Measurements from ENCODE around the gene TYSND1.
"Not testable (repeated sequence)": the region's sequence is repeated elsewhere in the genome, so short reads cannot be mapped to it uniquely, and the experiment has no call there.

Gene TYSND1

DNA sequence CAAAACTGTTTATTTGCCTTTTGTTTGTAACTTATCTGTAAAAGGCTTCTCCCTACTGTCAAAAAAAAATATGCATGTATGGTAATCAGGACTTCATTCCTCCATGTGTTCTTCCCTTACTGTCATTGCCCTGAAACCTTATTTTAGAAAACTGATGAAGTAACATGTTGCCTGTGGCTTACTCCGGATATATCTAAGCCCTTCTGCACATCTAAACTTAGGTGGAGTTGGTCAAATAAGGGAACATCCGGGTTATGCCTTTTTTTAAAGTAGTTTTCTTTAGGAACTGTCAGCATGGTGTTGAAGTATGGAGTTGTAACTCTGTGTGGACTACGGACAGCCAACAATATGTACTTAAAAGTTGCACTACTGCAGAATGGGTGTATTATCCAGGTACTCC is 17.7 kb upstream of the TYSND1 start:
- Histone ChIP-seq H3K27me3 (ENCODE audit: control insufficient read depth, insufficient read depth, low read length) (no peaks in the 10 kb centered on the region), H3K27ac (ENCODE audit: low read length) (no peak overlapping the region), H3K4me1 (ENCODE audit: control insufficient read depth, insufficient read depth, low read length) (no peaks in the 10 kb centered on the region), H3K36me3 (ENCODE audit: control insufficient read depth, insufficient read depth, low read length) (no peaks in the 10 kb centered on the region; the same call in 1 of the 2 replicates), H3K4me3 (ENCODE audit: low read length) (no peak overlapping the region), H3K9me3 (ENCODE audit: control insufficient read depth, insufficient read depth, low read length) (no peaks in the 10 kb centered on the region)
- no peak for DNase-seq (ENCODE audit: low read depth, low spot score)
- WGBS (ENCODE audit: insufficient coverage, insufficient read length) = no CpG with 5 or more reads among the region's 3 CpGs

DNA sequence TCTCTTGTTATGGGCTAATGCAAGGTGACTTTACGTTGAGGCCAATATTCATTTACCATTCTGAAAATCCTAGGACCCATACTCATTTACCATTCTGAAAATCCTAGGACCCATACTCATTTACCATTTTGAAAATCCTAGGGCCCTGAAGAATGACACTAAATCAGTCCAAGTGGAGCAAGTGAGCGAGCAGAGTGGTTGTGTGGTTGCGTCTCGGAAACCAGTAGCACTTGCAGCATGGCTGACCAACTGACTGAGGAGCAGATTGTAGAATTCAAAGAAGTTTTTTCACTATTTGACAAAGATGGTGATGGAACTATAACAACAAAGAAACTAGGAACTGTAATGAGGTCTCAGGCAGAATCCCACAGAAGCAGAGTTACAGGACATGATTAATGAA is 16.9 kb upstream of the TYSND1 start:
- no peaks in the 10 kb centered on the region for H3K9me3 ChIP-seq (ENCODE audit: control insufficient read depth, insufficient read depth, low read length)
- no peak for DNase-seq (ENCODE audit: low read depth, low spot score)
- H3K27me3 ChIP-seq (ENCODE audit: control insufficient read depth, insufficient read depth, low read length) = no peaks in the 10 kb centered on the region
- no peaks in the 10 kb centered on the region; the same call in 1 of the 2 replicates for H3K36me3 ChIP-seq (ENCODE audit: control insufficient read depth, insufficient read depth, low read length)
- no CpG with 5 or more reads among the region's 4 CpGs for WGBS (ENCODE audit: insufficient coverage, insufficient read length)
- H3K4me1 ChIP-seq (ENCODE audit: control insufficient read depth, insufficient read depth, low read length) = no peaks in the 10 kb centered on the region
- no peak overlapping the region for H3K27ac ChIP-seq (ENCODE audit: low read length)
- H3K4me3 ChIP-seq (ENCODE audit: low read length) = no peak overlapping the region

DNA sequence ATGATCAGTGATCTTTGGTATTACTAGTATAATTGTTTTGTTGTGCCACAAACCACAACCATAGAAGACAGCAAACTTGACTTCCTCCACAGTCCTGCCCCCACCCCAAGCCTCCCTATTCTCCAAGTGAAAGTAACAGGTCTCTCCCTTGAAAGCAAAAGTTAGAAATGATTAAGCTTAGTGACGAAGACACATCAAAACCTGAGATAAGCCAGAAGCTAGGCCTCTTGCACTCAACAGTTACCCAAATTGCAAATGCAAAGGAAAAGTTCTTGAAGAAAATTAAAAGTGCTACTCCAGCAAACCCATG is 16.3 kb upstream of the TYSND1 start:
- WGBS (ENCODE audit: insufficient coverage, insufficient read length) = no CpG with 5 or more reads among the region's 1 CpG
- H3K4me1 ChIP-seq (ENCODE audit: control insufficient read depth, insufficient read depth, low read length) = no peaks in the 10 kb centered on the region
- H3K27ac ChIP-seq (ENCODE audit: low read length) = no peak overlapping the region
- H3K4me3 ChIP-seq (ENCODE audit: low read length) = no peak overlapping the region
- no peaks in the 10 kb centered on the region; the same call in 1 of the 2 replicates for H3K36me3 ChIP-seq (ENCODE audit: control insufficient read depth, insufficient read depth, low read length)
- H3K27me3 ChIP-seq (ENCODE audit: control insufficient read depth, insufficient read depth, low read length) = no peaks in the 10 kb centered on the region
- no peak for DNase-seq (ENCODE audit: low read depth, low spot score)
- H3K9me3 ChIP-seq (ENCODE audit: control insufficient read depth, insufficient read depth, low read length) = no peaks in the 10 kb centered on the region

DNA sequence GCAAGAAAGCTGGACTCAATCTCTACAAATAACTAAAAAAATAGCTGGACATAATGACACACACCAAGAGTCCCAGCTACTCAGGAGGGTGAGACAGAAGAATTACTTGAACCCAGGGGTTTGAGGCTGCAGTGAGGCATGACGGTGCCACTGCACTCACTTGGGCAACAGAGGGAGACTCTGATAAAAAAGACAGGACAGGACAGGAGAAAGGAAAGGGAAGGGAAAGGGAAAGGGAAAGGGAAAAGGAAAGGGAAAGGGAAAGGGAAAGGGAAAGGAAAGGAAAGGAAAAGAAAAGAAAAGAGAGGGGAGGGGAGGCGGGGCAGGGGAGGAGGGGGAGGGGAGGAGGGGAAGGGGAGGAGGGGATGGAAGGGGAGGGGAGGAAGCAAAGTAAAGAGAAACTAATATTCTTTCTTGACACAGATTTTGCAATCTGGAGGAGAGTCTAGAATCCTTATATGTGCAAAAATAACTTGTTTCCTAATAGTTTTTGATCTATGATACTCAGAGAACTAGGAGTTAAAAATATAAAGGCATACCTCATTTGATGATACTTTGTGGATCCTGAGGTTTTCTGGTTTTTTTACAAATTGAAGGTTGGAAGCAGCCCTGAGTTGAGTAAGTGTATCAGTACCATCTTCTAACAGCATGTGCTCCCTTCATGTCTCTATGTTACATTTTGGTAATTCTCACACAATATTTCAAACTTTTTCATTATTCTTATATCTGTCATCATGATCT is 15.8 kb upstream of the TYSND1 start:
- H3K9me3 ChIP-seq (ENCODE audit: control insufficient read depth, insufficient read depth, low read length) = no peaks in the 10 kb centered on the region
- WGBS (ENCODE audit: insufficient coverage, insufficient read length) = no CpG with 5 or more reads among the region's 2 CpGs
- DNase-seq (ENCODE audit: low read depth, low spot score) = no peak
- H3K27ac ChIP-seq (ENCODE audit: low read length) = no peak overlapping the region
- no peak overlapping the region for H3K4me3 ChIP-seq (ENCODE audit: low read length)
- no peaks in the 10 kb centered on the region; the same call in 1 of the 2 replicates for H3K36me3 ChIP-seq (ENCODE audit: control insufficient read depth, insufficient read depth, low read length)
- H3K4me1 ChIP-seq (ENCODE audit: control insufficient read depth, insufficient read depth, low read length) = no peaks in the 10 kb centered on the region
- H3K27me3 ChIP-seq (ENCODE audit: control insufficient read depth, insufficient read depth, low read length) = no peaks in the 10 kb centered on the region

DNA sequence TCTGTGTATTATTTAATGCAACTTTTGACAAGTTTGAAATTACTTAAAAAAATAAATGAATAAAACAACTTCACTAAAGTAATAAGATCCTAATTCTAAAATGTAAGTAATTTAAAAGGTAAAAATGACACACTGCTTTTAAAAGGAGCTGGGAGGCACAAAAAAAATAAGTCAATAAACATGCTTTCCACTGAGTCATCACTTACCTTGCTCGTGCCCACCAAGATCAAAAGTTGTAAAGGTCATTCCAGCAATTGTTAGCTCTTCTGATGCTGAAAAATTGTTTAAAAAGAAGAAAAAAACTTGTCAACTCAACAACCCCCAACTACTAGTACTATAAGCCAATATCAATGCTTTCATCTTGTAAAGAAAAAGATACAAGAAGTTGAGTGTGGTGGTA is 14.3 kb upstream of the TYSND1 start:
- DNase-seq (ENCODE audit: low read depth, low spot score) = no peak
- H3K4me1 ChIP-seq (ENCODE audit: control insufficient read depth, insufficient read depth, low read length) = no peaks in the 10 kb centered on the region
- H3K27me3 ChIP-seq (ENCODE audit: control insufficient read depth, insufficient read depth, low read length) = no peaks in the 10 kb centered on the region
- WGBS (ENCODE audit: insufficient coverage, insufficient read length) = no CpG with 5 or more reads among the region's 1 CpG
- H3K4me3 ChIP-seq (ENCODE audit: low read length) = no peak overlapping the region
- H3K36me3 ChIP-seq (ENCODE audit: control insufficient read depth, insufficient read depth, low read length) = no peaks in the 10 kb centered on the region; the same call in 1 of the 2 replicates
- H3K9me3 ChIP-seq (ENCODE audit: control insufficient read depth, insufficient read depth, low read length) = no peaks in the 10 kb centered on the region
- H3K27ac ChIP-seq (ENCODE audit: low read length) = no peak overlapping the region

DNA sequence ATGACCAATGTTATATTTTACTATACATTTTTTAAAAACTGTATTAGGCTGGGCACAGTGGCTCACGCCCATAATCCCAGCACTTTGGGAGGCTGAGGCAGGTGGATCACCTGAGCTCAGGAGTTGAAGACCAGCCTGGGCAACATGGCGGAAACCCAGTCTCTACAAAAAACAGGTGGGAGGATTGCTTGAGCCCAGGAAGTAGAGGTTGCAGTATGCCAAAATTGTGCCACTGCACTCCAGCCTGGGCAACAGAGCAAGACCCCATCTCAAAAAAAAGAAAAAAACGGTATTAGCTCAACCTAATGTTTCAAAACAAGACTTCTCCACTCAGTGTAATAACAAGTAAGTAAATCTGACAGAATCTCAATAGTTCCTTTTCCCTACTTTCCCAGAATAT is 12.9 kb upstream of the TYSND1 start:
- not testable (repeated sequence) for H3K36me3 ChIP-seq (ENCODE audit: control insufficient read depth, insufficient read depth, low read length); DNase-seq (ENCODE audit: low read depth, low spot score); H3K27ac ChIP-seq (ENCODE audit: low read length); H3K4me1 ChIP-seq (ENCODE audit: control insufficient read depth, insufficient read depth, low read length); H3K9me3 ChIP-seq (ENCODE audit: control insufficient read depth, insufficient read depth, low read length); H3K4me3 ChIP-seq (ENCODE audit: low read length); H3K27me3 ChIP-seq (ENCODE audit: control insufficient read depth, insufficient read depth, low read length)
- no CpG with 5 or more reads among the region's 3 CpGs for WGBS (ENCODE audit: insufficient coverage, insufficient read length)

DNA sequence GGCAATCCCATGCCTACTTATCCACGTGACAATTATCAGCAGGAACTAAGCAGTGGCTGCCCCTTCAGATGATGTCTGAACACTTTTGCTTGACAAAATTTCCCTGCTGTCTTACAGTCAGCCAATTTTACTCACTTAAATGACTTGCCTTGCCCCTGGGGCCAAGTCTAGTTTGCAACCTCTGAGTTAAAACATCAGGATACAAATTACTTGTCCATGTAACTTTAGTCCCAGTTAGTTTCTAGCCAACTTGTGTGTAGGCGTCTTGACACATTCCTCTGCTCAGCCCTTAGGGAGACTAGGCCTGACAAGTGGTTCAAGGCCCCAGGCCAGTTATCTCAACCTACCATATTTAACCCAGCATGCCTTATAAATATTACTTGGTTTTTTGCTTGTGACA is 11.6 kb upstream of the TYSND1 start:
- no peak for DNase-seq (ENCODE audit: low read depth, low spot score)
- Histone ChIP-seq H3K27ac (ENCODE audit: low read length) (no peak overlapping the region), H3K9me3 (ENCODE audit: control insufficient read depth, insufficient read depth, low read length) (no peaks in the 10 kb centered on the region), H3K36me3 (ENCODE audit: control insufficient read depth, insufficient read depth, low read length) (peaks cover 4% of the 10 kb centered on the region; the same call in 1 of the 2 replicates), H3K4me1 (ENCODE audit: control insufficient read depth, insufficient read depth, low read length) (no peaks in the 10 kb centered on the region), H3K4me3 (ENCODE audit: low read length) (no peak overlapping the region), H3K27me3 (ENCODE audit: control insufficient read depth, insufficient read depth, low read length) (no peaks in the 10 kb centered on the region)
- WGBS (ENCODE audit: insufficient coverage, insufficient read length) = no CpG with 5 or more reads among the region's 2 CpGs

DNA sequence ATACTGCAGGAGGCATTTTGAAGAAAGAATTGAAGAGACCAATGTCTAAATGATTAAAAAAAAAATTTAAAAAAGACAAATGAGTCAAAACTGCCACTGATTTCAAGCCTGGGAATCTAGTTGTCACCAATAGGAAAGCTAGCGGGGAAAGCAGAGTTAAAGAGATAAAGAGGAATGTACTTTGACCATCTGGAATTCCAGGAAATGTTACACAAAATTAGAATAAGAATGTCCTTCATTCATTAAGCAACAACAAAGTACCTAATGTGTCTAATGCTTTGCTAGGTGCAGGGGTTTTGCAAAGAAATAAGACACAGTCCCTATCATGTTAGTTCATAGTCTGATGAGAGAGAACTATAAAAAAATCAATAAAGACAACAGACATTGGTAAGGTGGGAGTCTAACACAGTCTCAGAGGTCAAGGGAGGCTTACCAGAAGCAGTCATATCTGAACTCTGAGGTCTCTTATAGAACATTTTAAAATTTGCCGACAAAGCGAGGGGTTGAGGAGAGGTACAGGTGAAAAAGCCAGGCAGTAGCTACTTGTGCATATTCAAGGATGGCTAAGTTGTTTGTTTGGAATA is 8.8 kb upstream of the TYSND1 start:
- no peak for DNase-seq (ENCODE audit: low read depth, low spot score)
- Histone ChIP-seq H3K9me3 (ENCODE audit: control insufficient read depth, insufficient read depth, low read length) (no peaks in the 10 kb centered on the region), H3K36me3 (ENCODE audit: control insufficient read depth, insufficient read depth, low read length) (peaks cover 6% of the 10 kb centered on the region; the same call in 1 of the 2 replicates), H3K27ac (ENCODE audit: low read length) (no peak overlapping the region), H3K4me3 (ENCODE audit: low read length) (no peak overlapping the region), H3K4me1 (ENCODE audit: control insufficient read depth, insufficient read depth, low read length) (no peaks in the 10 kb centered on the region), H3K27me3 (ENCODE audit: control insufficient read depth, insufficient read depth, low read length) (no peaks in the 10 kb centered on the region)
- no CpG with 5 or more reads among the region's 3 CpGs for WGBS (ENCODE audit: insufficient coverage, insufficient read length)

DNA sequence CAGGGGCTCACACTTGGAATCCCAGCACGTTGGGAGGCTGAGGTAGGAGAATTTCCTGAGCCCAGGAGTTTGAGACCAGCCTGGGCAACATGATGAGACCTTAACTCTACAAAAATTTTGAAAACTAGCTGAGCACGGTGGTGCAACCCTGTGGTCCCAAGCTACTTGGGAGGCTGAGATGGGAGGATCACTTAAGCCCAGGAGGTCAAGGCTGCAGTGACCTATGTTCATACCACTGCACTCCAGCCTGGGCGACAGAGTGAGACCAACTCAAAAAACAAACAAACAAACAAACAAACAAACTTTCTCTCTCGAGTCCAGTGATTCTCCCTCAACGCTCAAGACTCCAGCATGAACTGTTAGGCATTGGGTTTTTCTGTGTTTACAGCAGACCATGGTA is 2.0 kb upstream of the TYSND1 start:
- Histone ChIP-seq H3K36me3 (ENCODE audit: control insufficient read depth, insufficient read depth, low read length) (peaks cover 3% of the 10 kb centered on the region; the same call in 1 of the 2 replicates), H3K9me3 (ENCODE audit: control insufficient read depth, insufficient read depth, low read length) (no peaks in the 10 kb centered on the region), H3K4me1 (ENCODE audit: control insufficient read depth, insufficient read depth, low read length) (0 out of 2 replicates have a peak, but pooled peaks cover 2% of the 10 kb centered on the region), H3K27ac (ENCODE audit: low read length) (no peak overlapping the region), H3K4me3 (ENCODE audit: low read length) (no peak overlapping the region), H3K27me3 (ENCODE audit: control insufficient read depth, insufficient read depth, low read length) (no peaks in the 10 kb centered on the region)
- WGBS (ENCODE audit: insufficient coverage, insufficient read length) = no CpG with 5 or more reads among the region's 5 CpGs
- no peak for DNase-seq (ENCODE audit: low read depth, low spot score)

DNA sequence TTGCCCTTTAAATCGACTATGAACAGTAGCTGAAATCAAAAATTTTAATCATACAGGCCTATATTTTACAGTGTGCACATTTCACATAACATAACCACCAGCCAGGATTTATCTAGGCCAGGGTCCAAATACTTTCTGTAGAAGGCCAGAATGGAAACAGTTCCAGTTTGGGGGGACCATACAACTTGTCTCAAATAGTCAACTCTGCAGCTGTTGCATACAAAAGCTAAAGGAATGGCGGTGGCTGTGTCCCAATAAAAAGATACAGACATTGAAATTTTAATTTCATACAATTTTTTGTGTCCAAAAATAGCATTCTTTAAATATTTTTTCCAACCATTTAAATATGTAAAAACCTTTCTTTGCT is 742 bp upstream of the TYSND1 start:
- no peaks in the 10 kb centered on the region for H3K9me3 ChIP-seq (ENCODE audit: control insufficient read depth, insufficient read depth, low read length)
- WGBS (ENCODE audit: insufficient coverage, insufficient read length) = no CpG with 5 or more reads among the region's 2 CpGs
- peaks cover 3% of the 10 kb centered on the region; the same call in 1 of the 2 replicates for H3K36me3 ChIP-seq (ENCODE audit: control insufficient read depth, insufficient read depth, low read length)
- 0 out of 2 replicates have a peak, but pooled peaks cover 2% of the 10 kb centered on the region for H3K4me1 ChIP-seq (ENCODE audit: control insufficient read depth, insufficient read depth, low read length)
- no peak for DNase-seq (ENCODE audit: low read depth, low spot score)
- H3K27ac ChIP-seq (ENCODE audit: low read length) = no peak overlapping the region
- no peaks in the 10 kb centered on the region for H3K27me3 ChIP-seq (ENCODE audit: control insufficient read depth, insufficient read depth, low read length)
- H3K4me3 ChIP-seq (ENCODE audit: low read length) = no peak overlapping the region

All from iPS DF 6.9 (cell line).